Activated effector memory CD4-positive, alpha-beta T cell treated with anti-CD3 and anti-CD28 coated beads, Interleukin-2, amount 50 U/mL, for 16 hours (primary cell): ENCODE data around the gene ATE1.
"Not testable (repeated sequence)": the region's sequence is repeated elsewhere in the genome, so short reads cannot be mapped to it uniquely, and the experiment has no call there.

Experiments
- DNase-seq: peaks from one replicate; pipeline ENCODE4 v3.0.0-alpha.2; 2020

ATE1 gene

GRCh38 chr10:121929585-121930267 lies 1.9 kb upstream of the ATE1 start:
- DNase-seq, result not testable (repeated sequence)

GRCh38 chr10:121928528-121928884 lies 675 bp upstream of the ATE1 start:
- DNase-seq, result no peak

GRCh38 chr10:121927318-121927840 lies 452 bp downstream of the ATE1 start:
- peak; percentile 75 for DNase-seq

GRCh38 chr10:121926671-121927317 lies 1.0 kb downstream of the ATE1 start:
- DNase-seq, result no peak

GRCh38 chr10:121926157-121926556 lies 1.7 kb downstream of the ATE1 start:
- no peak for DNase-seq

GRCh38 chr10:121921238-121921931 lies 6.4 kb downstream of the ATE1 start:
- DNase-seq, result no peak

GRCh38 chr10:121919666-121920065 lies 8.2 kb downstream of the ATE1 start:
- DNase-seq, result no peak

GRCh38 chr10:121918800-121919199 lies 9.0 kb downstream of the ATE1 start:
- DNase-seq, result not testable (repeated sequence)

- no peak for DNase-seq
Observed at GRCh38 chr10:121914661-121915060, 13.2 kb downstream of the ATE1 start.

GRCh38 chr10:121911421-121911697 lies 16.5 kb downstream of the ATE1 start:
- no peak for DNase-seq

- DNase-seq, result no peak
Observed at GRCh38 chr10:121910673-121911420, 17.0 kb downstream of the ATE1 start.

- no peak for DNase-seq
Observed at GRCh38 chr10:121904888-121905287, 22.9 kb downstream of the ATE1 start.

- no peak for DNase-seq
Observed at GRCh38 chr10:121900443-121901174, 27.2 kb downstream of the ATE1 start.

GRCh38 chr10:121899727-121900126 lies 28.1 kb downstream of the ATE1 start:
- no peak for DNase-seq

- DNase-seq, result no peak
Observed at GRCh38 chr10:121891103-121891502, 36.7 kb downstream of the ATE1 start.

- DNase-seq, result no peak
Observed at GRCh38 chr10:121889212-121889611, 38.6 kb downstream of the ATE1 start.

- peak; percentile 76 for DNase-seq
Observed at GRCh38 chr10:121886997-121887622, 40.7 kb downstream of the ATE1 start.

GRCh38 chr10:121886181-121886580 lies 41.6 kb downstream of the ATE1 start:
- no peak for DNase-seq

- no peak for DNase-seq
Observed at GRCh38 chr10:121880895-121881294, 46.9 kb downstream of the ATE1 start.

- no peak for DNase-seq
Observed at GRCh38 chr10:121879476-121879875, 48.4 kb downstream of the ATE1 start.

- DNase-seq, result no peak
Observed at GRCh38 chr10:121873236-121873635, 54.6 kb downstream of the ATE1 start.

GRCh38 chr10:121870413-121870812 lies 57.4 kb downstream of the ATE1 start:
- no peak for DNase-seq
